ENCODE data around the gene SGSH.

Gene SGSH

DNA sequence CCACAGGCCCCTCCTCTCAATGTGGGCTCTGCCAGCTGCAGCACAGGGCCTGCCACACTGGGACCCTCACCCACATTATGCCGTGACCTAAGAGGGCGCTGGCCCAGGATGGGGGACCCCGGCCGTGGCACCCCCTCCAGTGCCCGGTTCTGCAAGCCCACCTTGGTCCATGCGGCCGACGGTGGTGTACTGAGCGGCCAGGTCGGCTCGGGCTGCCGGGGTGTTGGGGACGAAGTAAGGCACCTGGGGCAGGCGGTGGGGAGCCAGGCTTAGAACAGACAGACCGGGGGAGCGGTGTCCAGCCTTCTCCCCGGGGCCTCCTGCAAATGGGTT, 6.5 kb downstream of the SGSH start:
- ATAC-seq (ENCODE audit: low read depth) (no peak), DNase-seq (ENCODE audit: low spot score) (no peak)
- H3K27me3 ChIP-seq (ENCODE audit: insufficient read depth, poor library complexity, severe bottlenecking), result no peaks in the 10 kb centered on the region
- no peaks in the 10 kb centered on the region for H3K9me3 ChIP-seq (ENCODE audit: severe bottlenecking)
- H3K4me1 ChIP-seq (ENCODE audit: insufficient read depth, poor library complexity, severe bottlenecking), result no peaks in the 10 kb centered on the region
- no peak overlapping the region for H3K27ac ChIP-seq (ENCODE audit: poor library complexity, severe bottlenecking)
- TF ChIP-seq, protein P1, sequence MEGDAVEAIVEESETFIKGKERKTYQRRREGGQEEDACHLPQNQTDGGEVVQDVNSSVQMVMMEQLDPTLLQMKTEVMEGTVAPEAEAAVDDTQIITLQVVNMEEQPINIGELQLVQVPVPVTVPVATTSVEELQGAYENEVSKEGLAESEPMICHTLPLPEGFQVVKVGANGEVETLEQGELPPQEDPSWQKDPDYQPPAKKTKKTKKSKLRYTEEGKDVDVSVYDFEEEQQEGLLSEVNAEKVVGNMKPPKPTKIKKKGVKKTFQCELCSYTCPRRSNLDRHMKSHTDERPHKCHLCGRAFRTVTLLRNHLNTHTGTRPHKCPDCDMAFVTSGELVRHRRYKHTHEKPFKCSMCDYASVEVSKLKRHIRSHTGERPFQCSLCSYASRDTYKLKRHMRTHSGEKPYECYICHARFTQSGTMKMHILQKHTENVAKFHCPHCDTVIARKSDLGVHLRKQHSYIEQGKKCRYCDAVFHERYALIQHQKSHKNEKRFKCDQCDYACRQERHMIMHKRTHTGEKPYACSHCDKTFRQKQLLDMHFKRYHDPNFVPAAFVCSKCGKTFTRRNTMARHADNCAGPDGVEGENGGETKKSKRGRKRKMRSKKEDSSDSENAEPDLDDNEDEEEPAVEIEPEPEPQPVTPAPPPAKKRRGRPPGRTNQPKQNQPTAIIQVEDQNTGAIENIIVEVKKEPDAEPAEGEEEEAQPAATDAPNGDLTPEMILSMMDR (IDR thresholded peaks at IDR 0.05; ENCODE audit: poor library complexity, severe bottlenecking), result no peak
- H3K4me3 ChIP-seq (ENCODE audit: severe bottlenecking), result no peak overlapping the region
- peaks cover 5% of the 10 kb centered on the region; the same call in 1 of the 2 replicates for H3K36me3 ChIP-seq (ENCODE audit: low read depth)

DNA sequence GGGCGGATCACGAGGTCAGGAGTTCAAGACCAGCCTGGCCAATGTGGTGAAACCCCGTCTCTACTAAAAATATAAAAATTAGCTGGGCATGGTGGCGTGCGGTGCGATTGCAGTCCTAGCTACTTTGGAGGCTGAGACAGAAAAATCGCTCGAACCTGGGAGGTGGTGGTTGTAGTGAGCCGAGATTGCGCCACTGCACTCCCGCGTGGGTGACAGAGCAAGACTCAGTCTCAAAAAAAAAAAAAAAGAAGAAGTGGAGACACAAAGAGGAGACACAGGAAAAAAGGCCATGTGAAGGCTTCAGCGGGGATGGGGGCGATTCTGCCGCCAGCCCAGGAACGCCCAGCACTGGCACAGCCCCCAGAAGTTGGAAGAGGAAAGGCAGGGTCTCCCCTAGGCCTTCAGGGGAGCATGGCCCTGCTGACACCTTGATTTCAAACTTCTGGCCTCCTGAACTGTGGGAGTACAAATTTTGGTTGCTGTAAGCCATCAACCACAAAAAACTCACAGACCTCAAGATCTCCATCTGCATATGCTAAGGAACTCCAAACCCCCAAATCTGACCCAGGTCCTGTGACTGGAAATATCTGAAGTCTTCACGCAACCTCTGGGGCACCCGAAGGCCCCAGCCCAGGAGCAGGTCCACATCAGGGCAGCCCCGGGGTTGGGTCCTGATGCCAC, 7.0 kb downstream of the SGSH start:
- no peaks in the 10 kb centered on the region for H3K9me3 ChIP-seq (ENCODE audit: severe bottlenecking)
- DNase-seq (ENCODE audit: low spot score), result no peak
- H3K4me1 ChIP-seq (ENCODE audit: insufficient read depth, poor library complexity, severe bottlenecking), result no peaks in the 10 kb centered on the region
- H3K36me3 ChIP-seq (ENCODE audit: low read depth), result peaks cover 5% of the 10 kb centered on the region; the same call in 1 of the 2 replicates
- H3K27ac ChIP-seq (ENCODE audit: poor library complexity, severe bottlenecking), result no peak overlapping the region
- no peak overlapping the region for H3K4me3 ChIP-seq (ENCODE audit: severe bottlenecking)
- H3K27me3 ChIP-seq (ENCODE audit: insufficient read depth, poor library complexity, severe bottlenecking), result no peaks in the 10 kb centered on the region
- TF ChIP-seq, protein P1 (IDR thresholded peaks at IDR 0.05; ENCODE audit: poor library complexity, severe bottlenecking), result no peak
- ATAC-seq (ENCODE audit: low read depth), result no peak

DNA sequence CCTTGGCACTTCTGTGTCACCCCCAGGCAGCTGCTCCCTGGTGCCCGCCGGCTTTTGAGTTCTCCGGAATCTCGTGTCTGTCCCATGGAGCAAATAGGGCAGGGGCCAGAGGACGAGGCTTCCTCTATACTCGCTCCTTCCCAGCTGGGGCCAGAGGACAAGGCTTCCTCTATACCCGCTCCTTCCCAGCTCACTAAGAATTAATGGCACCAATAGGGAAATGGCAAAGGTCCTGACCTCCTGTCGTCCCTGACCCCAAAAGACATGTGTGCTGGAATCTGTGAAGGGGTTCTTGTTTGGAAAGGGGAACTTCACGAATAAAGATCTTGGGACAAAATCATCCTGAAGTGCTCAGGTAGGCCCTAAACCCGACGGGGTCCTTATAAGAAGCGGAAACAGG, 7.6 kb downstream of the SGSH start:
- peaks cover 5% of the 10 kb centered on the region; the same call in 1 of the 2 replicates for H3K36me3 ChIP-seq (ENCODE audit: low read depth)
- H3K9me3 ChIP-seq (ENCODE audit: severe bottlenecking), result no peaks in the 10 kb centered on the region
- TF ChIP-seq, protein P1 (IDR thresholded peaks at IDR 0.05; ENCODE audit: poor library complexity, severe bottlenecking), result no peak
- DNase-seq (ENCODE audit: low spot score) (no peak), ATAC-seq (ENCODE audit: low read depth) (no peak)
- no peak overlapping the region for H3K27ac ChIP-seq (ENCODE audit: poor library complexity, severe bottlenecking)
- H3K4me1 ChIP-seq (ENCODE audit: insufficient read depth, poor library complexity, severe bottlenecking), result no peaks in the 10 kb centered on the region
- H3K4me3 ChIP-seq (ENCODE audit: severe bottlenecking), result no peak overlapping the region
- no peaks in the 10 kb centered on the region for H3K27me3 ChIP-seq (ENCODE audit: insufficient read depth, poor library complexity, severe bottlenecking)

DNA sequence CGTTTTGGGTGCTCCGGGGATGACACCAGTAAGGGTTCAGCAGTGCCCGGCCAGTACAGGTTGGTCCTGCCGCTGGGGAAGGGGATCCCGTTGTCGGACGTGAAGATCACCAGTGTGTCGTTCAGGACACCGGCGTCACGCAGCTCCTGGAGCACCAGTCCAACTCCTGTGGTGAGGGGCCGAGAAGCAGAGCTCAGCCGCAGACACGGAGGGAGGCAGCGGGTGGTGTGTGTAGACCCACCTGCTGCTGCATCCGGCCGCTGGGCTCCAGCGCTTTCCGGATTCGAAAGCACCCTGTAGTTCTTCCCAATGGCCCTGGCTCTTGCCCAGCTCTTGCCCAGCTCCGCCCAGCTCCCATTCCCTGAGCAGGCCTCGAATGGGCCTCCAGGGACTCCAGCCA, 8.0 kb downstream of the SGSH start:
- DNase-seq (ENCODE audit: low spot score) (no peak), ATAC-seq (ENCODE audit: low read depth) (no peak)
- H3K36me3 ChIP-seq (ENCODE audit: low read depth), result peaks cover 5% of the 10 kb centered on the region; the same call in 1 of the 2 replicates
- H3K4me1 ChIP-seq (ENCODE audit: insufficient read depth, poor library complexity, severe bottlenecking), result no peaks in the 10 kb centered on the region
- no peak overlapping the region for H3K27ac ChIP-seq (ENCODE audit: poor library complexity, severe bottlenecking)
- H3K27me3 ChIP-seq (ENCODE audit: insufficient read depth, poor library complexity, severe bottlenecking), result no peaks in the 10 kb centered on the region
- TF ChIP-seq, protein P1 (IDR thresholded peaks at IDR 0.05; ENCODE audit: poor library complexity, severe bottlenecking), result no peak
- no peaks in the 10 kb centered on the region for H3K9me3 ChIP-seq (ENCODE audit: severe bottlenecking)
- H3K4me3 ChIP-seq (ENCODE audit: severe bottlenecking), result no peak overlapping the region

DNA sequence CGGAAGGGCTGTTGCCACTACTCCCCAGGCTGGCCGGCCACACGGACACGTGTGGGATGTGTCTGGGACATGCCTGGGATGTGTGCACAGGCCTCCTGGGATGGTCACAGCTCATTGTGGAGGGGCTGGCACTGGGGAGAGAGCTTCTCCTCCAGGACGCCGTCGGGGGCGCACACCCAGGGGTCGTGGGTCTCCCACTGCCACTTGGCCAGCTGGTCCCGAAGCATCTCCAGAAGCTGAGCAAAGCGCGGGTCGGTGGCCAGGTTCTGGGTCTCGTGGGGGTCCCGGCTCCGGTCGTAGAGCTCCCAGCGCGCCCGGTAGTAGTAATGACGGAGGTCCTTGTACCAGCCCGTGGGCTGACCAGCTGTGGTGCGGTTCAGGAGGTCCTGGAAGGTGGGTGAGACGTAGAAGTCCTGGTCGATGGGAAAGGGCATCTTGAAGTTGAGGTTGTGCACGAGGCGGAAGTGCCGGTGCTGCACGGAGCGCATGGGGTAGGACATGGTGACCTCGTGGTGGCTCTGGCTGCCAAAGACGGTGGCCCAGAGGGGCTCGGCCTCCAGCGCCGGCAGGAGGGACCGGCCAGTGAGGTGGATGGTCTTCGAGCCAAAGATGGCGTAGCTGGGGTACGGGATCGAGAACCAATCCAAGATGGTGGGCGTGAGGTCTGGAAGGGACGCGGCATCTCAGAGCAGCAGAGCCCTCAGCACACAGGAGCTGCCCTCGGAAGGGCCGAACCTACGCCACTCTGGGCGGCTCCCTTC, 9.6 kb downstream of the SGSH start:
- H3K36me3 ChIP-seq (ENCODE audit: low read depth), result peaks cover under 1% of the 10 kb centered on the region; the same call in 1 of the 2 replicates
- no peaks in the 10 kb centered on the region for H3K9me3 ChIP-seq (ENCODE audit: severe bottlenecking)
- DNase-seq (ENCODE audit: low spot score) (no peak), ATAC-seq (ENCODE audit: low read depth) (no peak)
- no peaks in the 10 kb centered on the region for H3K4me1 ChIP-seq (ENCODE audit: insufficient read depth, poor library complexity, severe bottlenecking)
- TF ChIP-seq, protein P1 (IDR thresholded peaks at IDR 0.05; ENCODE audit: poor library complexity, severe bottlenecking), result no peak
- no peaks in the 10 kb centered on the region for H3K27me3 ChIP-seq (ENCODE audit: insufficient read depth, poor library complexity, severe bottlenecking)
- no peak overlapping the region for H3K4me3 ChIP-seq (ENCODE audit: severe bottlenecking)
- H3K27ac ChIP-seq (ENCODE audit: poor library complexity, severe bottlenecking), result no peak overlapping the region

Measured in RWPE2 (cell line).